Right cardiac atrium (tissue), 5 donors: ENCODE results near the gene EIF2B5. TPM values are rescaled to one million over a fixed set of nuclear protein-coding genes. Genes with fewer than 3 reads are reported as not detected.
"Not testable (repeated sequence)": the region's sequence is repeated elsewhere in the genome, so short reads cannot be mapped to it uniquely, and the experiment has no call there.

ENCODE experiments used
- ATAC-seq, 2 donors: fragments of 200-7000 bp; cut with Tn5 transposase; one replicate each; pipeline versions ENCODE4 v1.8.0 to v1.9.1; 2020; ENCODE audit warnings: moderate library complexity in 2 of 2, mild to moderate bottlenecking in 1 of 2
- DNase-seq, 3 donors: peaks; one replicate each; pipeline ENCODE4 v3.0.0-alpha.2; 2020
- H3K27ac ChIP-seq: one replicate; pipeline ENCODE4 v1.5.1; 2013; ENCODE audit warnings: mild to moderate bottlenecking, low read length, control low read depth, moderate library complexity
- H3K27me3 ChIP-seq: one replicate; pipeline ENCODE4 v1.6.1; 2013; ENCODE audit not compliant: control insufficient read depth, insufficient read depth
- H3K4me1 ChIP-seq: one replicate; pipeline ENCODE4 v1.6.1; 2013; ENCODE audit warnings: low read length; ENCODE audit not compliant: control insufficient read depth, insufficient read depth
- H3K4me3 ChIP-seq: one replicate; pipeline ENCODE4 v1.5.1; 2013; ENCODE audit warnings: low read length, control low read depth
- H3K9me3 ChIP-seq: one replicate; pipeline ENCODE4 v1.6.1; 2013; ENCODE audit warnings: low read length; ENCODE audit not compliant: control insufficient read depth
- WGBS: extraction: QIAGEN DNeasy Blood & Tissue Kit; methylation state at CpG from one replicate; pipeline ENCODE4 v1.1.7; 2013; 5-methylcytosine and 5-hydroxymethylcytosine counted together
- intact Hi-C, 4 donors: fragments of 100-400 bp; cut with DNase I; formaldehyde crosslinking; loops; one replicate each; pipeline versions ENCODE4 v1.11.0 to v1.14.0; 2022 to 2023
- polyA plus RNA-seq: library from polyadenylated mRNA; stranded (reverse); fragments of 200-250 nt; gene quantifications from one replicate; pipeline ENCODE4 v1.2.3, GENCODE V29; 2013
- total RNA-seq, 4 donors: library from RNA; stranded (reverse); fragmentation: NEBNext Ultra II Directional; extraction: Animal tissue kit (Norgen Biotek cat#: 25700); gene quantifications; one replicate each; pipeline ENCODE4 v1.2.1, GENCODE V29; 2021
- donor health status: healthy with polysubstance abuse.
- donor health status: DM: no; HTN: yes; CAD: no.
- donor health status: DM: no; HTN: no; CAD: no.
- donor health status: DM: no; HTN: yes; CAD: no; lungs with severe emphysema.
- donor health status: DM: yes; HTN: yes; CAD: no.

The EIF2B5 gene
- total and polyA plus RNA-seq, 5 donors = 28.3 to 34.5 (median 32.5) TPM

DNA sequence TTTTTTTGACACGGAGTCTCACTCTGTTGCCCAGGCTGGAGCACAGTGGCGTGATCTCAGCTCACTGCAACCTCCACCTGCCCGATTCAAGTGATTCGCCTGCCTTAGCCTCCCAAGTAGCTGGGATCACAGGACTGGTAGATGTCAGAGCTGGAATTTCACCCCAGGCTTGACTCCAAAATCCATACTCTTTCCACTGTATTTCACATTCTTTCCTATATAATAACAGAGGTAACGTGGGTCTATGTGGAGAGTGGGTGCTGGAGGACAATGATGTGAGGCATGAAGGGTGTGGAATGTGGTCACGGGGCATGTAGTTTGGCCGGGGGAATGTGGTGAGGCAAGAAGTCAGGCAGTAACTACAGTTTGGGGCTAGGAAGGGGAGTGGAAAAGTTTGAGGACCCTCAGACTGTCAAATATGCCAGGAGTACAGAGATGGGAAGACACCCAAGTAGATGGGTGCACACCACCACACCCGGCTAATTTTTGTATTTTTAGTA lies 27.5 kb downstream of the EIF2B5 start:
- H3K27ac ChIP-seq, ATAC-seq, H3K9me3 ChIP-seq, H3K27me3 ChIP-seq, H3K4me3 ChIP-seq, intact Hi-C loops, DNase-seq: not testable (repeated sequence)
- 68% methylated on average over 8 of the region's 8 CpGs for WGBS
- peaks cover 13% of the 10 kb centered on the region for H3K4me1 ChIP-seq

DNA sequence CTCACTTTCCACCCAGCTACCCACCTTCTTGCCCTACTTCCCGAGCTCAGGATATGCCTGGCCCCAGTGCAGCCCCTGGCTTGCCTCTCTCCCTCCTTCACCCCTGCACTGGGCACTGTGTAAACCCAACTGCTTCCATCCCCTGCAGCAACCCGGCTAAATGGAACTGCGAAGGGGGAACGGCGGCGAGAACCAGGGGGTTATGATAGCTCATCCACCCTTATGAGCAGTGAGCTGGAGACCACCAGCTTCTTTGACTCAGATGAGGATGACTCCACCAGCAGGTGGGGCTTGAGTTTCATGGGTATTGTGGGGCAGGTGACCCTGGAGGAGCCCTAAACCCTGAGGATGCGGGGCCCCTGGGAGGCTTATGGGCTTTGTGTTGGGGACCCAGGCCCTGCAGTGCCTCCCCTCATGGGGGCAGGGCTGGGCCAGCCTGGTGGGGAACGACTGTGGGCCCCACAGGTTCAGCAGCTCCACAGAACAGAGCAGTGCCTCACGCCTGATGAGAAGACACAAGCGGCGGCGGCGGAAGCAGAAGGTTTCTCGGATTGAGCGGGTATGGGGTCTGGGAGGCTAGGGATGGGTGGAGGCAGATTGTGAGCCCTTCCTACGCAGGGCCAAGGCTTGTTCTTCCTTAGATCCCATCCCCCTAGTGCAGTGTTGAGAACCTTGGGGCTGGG lies 29.6 kb downstream of the EIF2B5 start:
- Histone ChIP-seq H3K4me3 (no peak overlapping the region), H3K27ac (no peak overlapping the region), H3K4me1 (peaks cover 11% of the 10 kb centered on the region), H3K9me3 (no peaks in the 10 kb centered on the region), H3K27me3 (no peaks in the 10 kb centered on the region)
- intact Hi-C loops = no loop called here
- no peak for DNase-seq
- WGBS = 91% methylated on average over 16 of the region's 16 CpGs
- ATAC-seq = no peak

DNA sequence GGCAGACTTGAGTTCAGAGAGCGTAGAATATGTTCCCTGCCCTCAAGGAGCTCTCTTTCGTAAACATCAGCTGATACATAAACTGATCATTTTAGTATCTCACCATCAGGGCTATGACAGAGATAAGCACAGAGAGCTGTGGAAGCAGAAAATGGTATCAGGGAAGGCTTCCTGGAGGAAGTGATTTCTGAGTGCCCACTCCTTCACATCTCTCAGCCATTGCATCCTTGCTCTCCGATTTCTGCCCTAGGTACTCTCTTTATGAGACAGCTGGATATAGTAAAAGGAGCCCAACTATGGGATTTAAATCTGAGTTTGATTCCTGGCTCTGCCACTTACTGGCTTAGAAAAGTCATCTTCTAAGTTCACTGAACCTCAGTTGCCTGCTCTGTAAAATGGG lies 30.4 kb downstream of the EIF2B5 start:
- 97% methylated on average over 3 of the region's 3 CpGs for WGBS
- DNase-seq (no peak), ATAC-seq (no peak)
- no peaks in the 10 kb centered on the region for H3K9me3 ChIP-seq
- no peak overlapping the region for H3K27ac ChIP-seq
- H3K4me3 ChIP-seq = no peak overlapping the region
- intact Hi-C loops = no loop called here
- H3K27me3 ChIP-seq = no peaks in the 10 kb centered on the region
- H3K4me1 ChIP-seq = peaks cover 8% of the 10 kb centered on the region

DNA sequence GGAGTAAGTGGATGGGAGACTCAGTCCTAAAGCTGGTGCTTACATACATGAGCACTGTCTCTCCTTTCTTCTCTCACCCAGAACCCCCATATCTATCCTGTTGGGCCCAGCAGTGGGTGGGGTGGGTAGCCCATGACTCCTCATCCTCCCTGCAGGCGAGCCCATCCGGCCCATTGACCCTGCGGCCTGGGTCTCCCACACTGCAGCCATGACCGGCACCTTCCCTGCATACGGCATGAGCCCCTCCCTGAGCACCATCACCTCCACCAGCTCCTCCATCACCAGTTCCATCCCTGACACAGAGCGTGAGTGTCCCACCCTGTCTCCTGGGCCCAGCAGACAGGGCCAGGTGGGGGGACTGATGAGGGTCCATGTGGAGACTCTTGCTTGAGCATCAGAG lies 31.5 kb downstream of the EIF2B5 start:
- no peak overlapping the region for H3K4me3 ChIP-seq
- ATAC-seq (no peak), DNase-seq (peak in 1 of 3 donors; percentile 49)
- intact Hi-C loops = no loop called here
- WGBS = 98% methylated on average over 6 of the region's 6 CpGs
- no peak overlapping the region for H3K27ac ChIP-seq
- H3K27me3 ChIP-seq = no peaks in the 10 kb centered on the region
- H3K4me1 ChIP-seq = peaks cover 3% of the 10 kb centered on the region
- no peaks in the 10 kb centered on the region for H3K9me3 ChIP-seq

DNA sequence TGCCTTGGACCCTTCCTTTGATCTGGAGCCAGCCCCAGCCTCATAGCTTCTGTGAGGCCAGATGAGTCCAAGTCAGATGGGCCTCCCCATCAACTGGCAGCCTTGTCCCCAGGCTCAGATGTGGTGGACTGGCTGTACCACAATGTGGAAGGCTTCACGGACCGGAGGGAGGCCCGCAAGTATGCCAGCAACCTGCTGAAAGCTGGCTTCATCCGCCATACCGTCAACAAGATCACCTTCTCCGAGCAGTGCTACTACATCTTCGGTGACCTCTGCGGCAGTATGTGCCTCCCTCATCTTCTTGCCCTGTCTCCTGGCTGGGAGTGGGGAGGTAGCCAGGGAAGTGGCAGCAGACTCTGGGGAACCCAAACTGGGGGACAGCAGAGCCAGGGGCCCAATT lies 32.6 kb downstream of the EIF2B5 start:
- ATAC-seq (no peak), DNase-seq (no peak)
- intact Hi-C loops = no loop called here
- Histone ChIP-seq H3K9me3 (no peaks in the 10 kb centered on the region), H3K27me3 (no peaks in the 10 kb centered on the region), H3K4me3 (no peak overlapping the region), H3K27ac (no peak overlapping the region), H3K4me1 (no peaks in the 10 kb centered on the region)
- 93% methylated on average over 8 of the region's 8 CpGs for WGBS

DNA sequence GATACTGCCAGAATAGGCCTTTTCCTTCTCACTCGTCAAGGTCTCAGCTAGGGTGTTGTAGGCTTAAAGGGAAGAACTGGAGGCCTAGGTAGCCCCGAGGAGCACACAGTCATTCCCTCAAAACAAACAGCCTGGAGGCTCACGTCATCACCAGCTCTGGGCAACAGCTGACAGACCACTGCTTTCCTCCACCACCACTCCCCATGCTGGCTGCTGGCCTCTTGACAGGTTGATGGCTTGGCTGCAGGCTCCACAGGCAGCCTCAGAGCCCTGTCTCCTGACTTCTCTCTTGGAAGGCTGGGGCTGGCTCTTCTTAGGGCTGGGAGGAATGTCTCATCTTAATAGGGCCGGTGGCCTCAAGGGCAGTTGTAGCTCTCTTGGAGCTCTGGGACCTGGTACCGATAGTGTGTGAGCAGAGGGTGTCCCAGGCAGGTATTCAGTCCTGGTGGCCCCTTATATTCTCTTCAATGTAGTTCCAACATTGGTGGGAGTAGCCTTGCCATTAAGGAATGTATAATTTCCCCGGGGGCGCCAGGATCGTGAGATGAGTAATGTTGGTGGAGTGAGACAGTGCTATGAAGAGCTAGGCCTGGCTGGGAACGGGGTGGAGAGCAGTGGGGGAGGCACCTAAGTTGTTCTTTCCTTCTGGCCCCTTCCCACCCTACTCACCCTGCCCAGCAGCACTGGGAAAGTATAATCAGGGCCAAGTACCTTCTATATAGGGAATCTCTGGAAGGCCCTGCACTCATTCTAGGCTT lies 33.4 kb downstream of the EIF2B5 start:
- Histone ChIP-seq H3K27me3 (no peaks in the 10 kb centered on the region), H3K4me3 (no peak overlapping the region), H3K9me3 (no peaks in the 10 kb centered on the region), H3K4me1 (no peaks in the 10 kb centered on the region), H3K27ac (no peak overlapping the region)
- no peak for DNase-seq
- ATAC-seq = no peak
- intact Hi-C loops = no loop called here
- 68% methylated on average over 9 of the region's 9 CpGs for WGBS

DNA sequence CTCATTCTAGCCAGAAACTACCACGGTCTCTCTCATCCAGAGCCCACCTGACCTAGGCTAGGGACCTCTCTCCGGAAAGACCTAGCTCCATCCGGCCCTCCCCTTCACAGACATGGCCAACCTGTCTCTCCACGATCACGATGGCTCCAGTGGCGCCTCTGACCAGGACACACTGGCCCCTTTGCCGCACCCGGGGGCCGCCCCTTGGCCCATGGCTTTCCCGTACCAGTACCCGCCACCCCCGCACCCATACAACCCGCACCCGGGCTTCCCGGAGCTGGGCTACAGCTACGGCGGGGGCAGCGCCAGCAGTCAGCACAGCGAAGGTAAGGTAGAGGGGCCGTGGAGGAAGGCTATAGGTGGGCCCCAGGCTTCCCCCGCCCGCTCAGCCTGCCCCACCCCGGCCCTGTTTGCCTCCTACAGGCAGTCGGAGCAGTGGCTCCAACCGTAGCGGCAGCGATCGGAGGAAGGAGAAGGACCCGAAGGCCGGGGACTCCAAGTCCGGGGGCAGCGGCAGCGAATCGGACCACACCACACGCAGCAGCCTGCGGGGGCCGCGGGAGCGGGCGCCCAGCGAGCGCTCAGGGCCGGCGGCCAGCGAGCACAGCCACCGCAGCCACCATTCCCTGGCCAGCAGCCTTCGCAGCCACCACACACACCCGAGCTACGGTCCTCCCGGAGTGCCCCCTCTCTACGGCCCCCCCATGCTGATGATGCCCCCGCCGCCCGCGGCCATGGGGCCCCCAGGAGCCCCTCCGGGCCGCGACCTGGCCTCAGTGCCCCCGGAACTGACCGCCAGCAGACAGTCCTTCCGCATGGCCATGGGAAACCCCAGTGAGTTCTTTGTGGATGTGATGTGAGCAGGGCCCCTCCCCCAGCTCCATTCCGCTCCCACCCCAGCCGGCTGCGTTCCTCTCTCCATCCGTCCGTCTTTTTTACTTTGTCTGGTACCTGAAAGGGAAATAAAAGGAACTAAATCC lies 35.0 kb downstream of the EIF2B5 start:
- Histone ChIP-seq H3K27me3 (no peaks in the 10 kb centered on the region), H3K4me1 (peaks cover 3% of the 10 kb centered on the region), H3K27ac (no peak overlapping the region), H3K4me3 (no peak overlapping the region), H3K9me3 (no peaks in the 10 kb centered on the region)
- WGBS = 89% methylated on average over 66 of the region's 66 CpGs
- intact Hi-C loops = no loop called here
- ATAC-seq (no peak), DNase-seq (peak in 1 of 3 donors; percentile 50)

DNA sequence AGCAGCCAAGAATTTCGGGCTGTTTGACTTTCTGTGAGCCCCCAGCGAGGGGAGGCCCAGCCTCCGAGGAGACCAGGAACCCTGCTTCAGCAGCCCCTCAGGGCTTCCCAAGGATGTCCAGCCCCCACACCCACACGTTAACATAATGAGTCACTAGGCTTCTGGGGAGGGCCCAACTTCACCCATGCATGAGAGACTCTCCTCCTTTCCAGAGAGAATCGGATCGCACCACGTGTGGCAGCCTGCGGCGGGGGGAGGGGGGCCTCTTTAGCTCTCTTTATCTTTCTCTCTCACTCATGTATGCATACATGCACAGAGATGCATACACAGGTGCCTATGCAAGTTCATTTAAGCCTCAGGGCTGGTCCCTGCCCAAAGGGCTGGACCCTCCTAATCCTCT lies 36.4 kb downstream of the EIF2B5 start:
- WGBS = 76% methylated on average over 9 of the region's 9 CpGs
- Histone ChIP-seq H3K27me3 (no peaks in the 10 kb centered on the region), H3K27ac (no peak overlapping the region), H3K4me3 (no peak overlapping the region), H3K4me1 (peaks cover 3% of the 10 kb centered on the region), H3K9me3 (no peaks in the 10 kb centered on the region)
- intact Hi-C loops = no loop called here
- no peak for DNase-seq
- no peak for ATAC-seq

DNA sequence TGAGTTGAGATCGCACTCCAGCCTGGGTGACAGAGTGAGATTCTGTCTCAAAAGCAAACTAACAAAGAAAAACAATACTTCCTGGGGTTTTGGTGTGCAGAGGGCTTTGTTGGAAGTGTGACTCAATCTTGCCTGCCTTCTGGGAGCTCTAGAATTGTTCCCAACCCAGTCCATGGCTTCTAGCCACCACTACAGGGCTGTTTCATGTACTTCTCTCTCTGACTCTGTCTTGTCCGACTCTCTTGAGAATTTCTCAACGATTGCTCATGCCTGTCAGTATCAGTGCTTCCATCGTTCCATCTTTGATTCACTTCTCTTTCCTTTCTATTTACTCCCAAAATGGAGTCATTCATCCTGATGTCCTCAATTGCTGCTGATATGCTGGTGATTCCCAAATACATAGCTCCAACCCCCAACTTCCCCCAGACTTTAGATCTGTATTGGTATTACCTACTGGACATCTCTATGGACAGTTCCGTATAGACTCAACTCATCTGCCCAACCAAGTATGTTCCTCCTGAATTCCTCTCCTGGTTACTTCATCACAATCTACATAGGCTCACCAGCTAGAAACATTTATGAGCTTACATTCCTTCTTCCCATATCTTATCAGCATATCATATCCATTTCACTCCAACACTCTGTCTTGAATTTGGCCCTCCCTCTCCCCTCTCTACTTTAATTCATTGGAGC lies 37.7 kb downstream of the EIF2B5 start:
- peaks cover 9% of the 10 kb centered on the region for H3K4me1 ChIP-seq
- intact Hi-C loops = no loop called here
- H3K9me3 ChIP-seq = no peaks in the 10 kb centered on the region
- DNase-seq = no peak
- 74% methylated on average over 5 of the region's 5 CpGs for WGBS
- no peaks in the 10 kb centered on the region for H3K27me3 ChIP-seq
- H3K27ac ChIP-seq = no peak overlapping the region
- H3K4me3 ChIP-seq = no peak overlapping the region
- ATAC-seq = no peak

DNA sequence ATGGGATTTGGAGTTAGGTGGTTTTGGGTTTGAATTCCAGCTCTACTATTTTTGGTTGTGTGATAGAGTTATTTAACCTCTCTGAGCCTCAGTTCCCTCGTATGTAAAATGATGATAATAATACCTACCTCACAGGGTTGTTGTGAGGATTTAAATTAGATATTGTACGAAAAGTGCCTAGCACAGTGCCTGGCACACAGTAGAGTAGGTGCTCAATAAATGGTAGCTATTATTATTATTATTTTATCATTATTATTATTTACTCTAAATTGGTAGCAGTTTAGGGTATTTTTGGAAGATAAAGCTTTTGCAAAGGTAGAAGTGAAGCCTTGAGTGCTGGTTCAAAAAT lies 38.2 kb downstream of the EIF2B5 start:
- no peak for DNase-seq
- no peaks in the 10 kb centered on the region for H3K27me3 ChIP-seq
- 88% methylated on average over 2 of the region's 2 CpGs for WGBS
- intact Hi-C loops = no loop called here
- no peak overlapping the region for H3K4me3 ChIP-seq
- peaks cover 9% of the 10 kb centered on the region for H3K4me1 ChIP-seq
- no peaks in the 10 kb centered on the region for H3K9me3 ChIP-seq
- H3K27ac ChIP-seq = no peak overlapping the region
- no peak for ATAC-seq
